ENCODE results near the gene MRPS2. TPM values are rescaled to one million over a fixed set of nuclear protein-coding genes. Genes with fewer than 3 reads are reported as not detected.

MRPS2 gene
- total RNA-seq, 2 donors from 2014 or later, result 55.6 to 55.9 TPM

GRCh38 chr9:135476561-135477355, 23.7 kb upstream of the MRPS2 start:
- Histone ChIP-seq H3K4me1 (replicated peaks) (peaks cover 2% of the 10 kb centered on the region), H3K36me3 (no peaks in the 10 kb centered on the region), H3K4me3 (no peak overlapping the region), H3K27ac (no peak overlapping the region), H3K27me3 (replicated peaks; ENCODE audit: insufficient read depth) (no peaks in the 10 kb centered on the region), H3K9me3 (no peaks in the 10 kb centered on the region)
- 85% methylated on average over 10 of the region's 10 CpGs for WGBS
- no peak for DNase-seq (ENCODE audit: low spot score)
- intact Hi-C loops (cut with DNase I), result no loop called here
- no peak for TF ChIP-seq POLR2AphosphoS5 (IDR thresholded peaks at IDR 0.05)
- no peak for TF ChIP-seq CTCF (IDR thresholded peaks at IDR 0.05)
- no peak for TF ChIP-seq POLR2A (IDR thresholded peaks at IDR 0.05)

- WGBS, result 62% methylated on average over 10 of the region's 10 CpGs
- intact Hi-C loops (cut with DNase I), result no loop called here
- peaks cover 2% of the 10 kb centered on the region for H3K4me1 ChIP-seq (replicated peaks)
- no peak for DNase-seq (ENCODE audit: low spot score)
- TF ChIP-seq POLR2A (IDR thresholded peaks at IDR 0.05), result no peak
- H3K36me3 ChIP-seq, result no peaks in the 10 kb centered on the region
- H3K4me3 ChIP-seq, result no peak overlapping the region
- no peak overlapping the region for H3K27ac ChIP-seq
- no peaks in the 10 kb centered on the region for H3K27me3 ChIP-seq (replicated peaks; ENCODE audit: insufficient read depth)
- H3K9me3 ChIP-seq, result no peaks in the 10 kb centered on the region
Observed at GRCh38 chr9:135478191-135478590, 22.3 kb upstream of the MRPS2 start.

- no peaks in the 10 kb centered on the region for H3K9me3 ChIP-seq
- H3K27ac ChIP-seq, result peak overlapping the region; percentile 82 to 88
- peak; percentile 62 for DNase-seq (ENCODE audit: low spot score)
- H3K4me1 ChIP-seq (replicated peaks), result peaks cover 2% of the 10 kb centered on the region
- H3K36me3 ChIP-seq, result no peaks in the 10 kb centered on the region
- H3K4me3 ChIP-seq, result peak overlapping the region; percentile 57 to 72
- WGBS, result 2% methylated on average over 20 of the region's 64 CpGs
- no peaks in the 10 kb centered on the region for H3K27me3 ChIP-seq (replicated peaks; ENCODE audit: insufficient read depth)
- intact Hi-C loops (cut with DNase I), result no loop called here
- TF ChIP-seq POLR2A (IDR thresholded peaks at IDR 0.05) (peak; percentile 49), POLR2AphosphoS5 (IDR thresholded peaks at IDR 0.05) (peak; percentile 50), CTCF (IDR thresholded peaks at IDR 0.05) (peak in 2 of 4 experiments; percentile 8 to 16)
Observed at GRCh38 chr9:135478829-135479468, 21.5 kb upstream of the MRPS2 start.

- WGBS, result 0% methylated on average over 2 of the region's 103 CpGs
- Histone ChIP-seq H3K27me3 (replicated peaks; ENCODE audit: insufficient read depth) (no peaks in the 10 kb centered on the region), H3K4me3 (peak within 1 kb of the TSS; percentile 57 to 72), H3K9me3 (no peaks in the 10 kb centered on the region), H3K36me3 (no peaks in the 10 kb centered on the region), H3K27ac (peak within 1 kb of the TSS; percentile 82 to 88), H3K4me1 (replicated peaks) (peaks cover 2% of the 10 kb centered on the region)
- TF ChIP-seq CTCF (IDR thresholded peaks at IDR 0.05) (no peak), POLR2AphosphoS5 (IDR thresholded peaks at IDR 0.05) (no peak), POLR2A (IDR thresholded peaks at IDR 0.05) (no peak)
- no peak for DNase-seq (ENCODE audit: low spot score)
- intact Hi-C loops (cut with DNase I), result no loop called here
Observed at GRCh38 chr9:135479469-135480052, 20.9 kb upstream of the MRPS2 start, which contains the start of gene PPP1R26. Gene PPP1R26 (plus strand): TSS chr9:135479782. CDS start chr9:135484511, 4,729 bp downstream.
